Vagina (tissue), 2 donors: Measurements from ENCODE around the gene MYADML2.

ENCODE experiments used
- POLR2A ChIP-seq, 2 donors: fragments of 450-650 bp; IDR thresholded peaks; one replicate each; pipeline ENCODE4 v1.6.1; 2017; ENCODE audit warnings: antibody characterized with exemption in 2 of 2, mild to moderate bottlenecking in 2 of 2, moderate library complexity in 2 of 2
- POLR2AphosphoS5 ChIP-seq, 2 donors: sonication (generic); formaldehyde crosslinking; IDR thresholded peaks; one replicate each; pipeline ENCODE4 v1.9.0; 2017; ENCODE audit warnings: antibody characterized with exemption in 2 of 2, mild to moderate bottlenecking in 2 of 2, low read depth in 1 of 2; ENCODE audit not compliant: insufficient read depth in 1 of 2
- TF ChIP-seq, protein P1 (sequence below), 3 experiments: fragments of 450-650 bp in 2 of 3; fragments of 200-600 bp in 1 of 3; sonication (generic) in 1 of 3; IDR thresholded peaks; one replicate each; pipeline ENCODE4 v1.5.1; 2017 to 2019; ENCODE audit warnings: antibody characterized with exemption in 3 of 3, mild to moderate bottlenecking in 2 of 3, moderate library complexity in 2 of 3

DNA sequence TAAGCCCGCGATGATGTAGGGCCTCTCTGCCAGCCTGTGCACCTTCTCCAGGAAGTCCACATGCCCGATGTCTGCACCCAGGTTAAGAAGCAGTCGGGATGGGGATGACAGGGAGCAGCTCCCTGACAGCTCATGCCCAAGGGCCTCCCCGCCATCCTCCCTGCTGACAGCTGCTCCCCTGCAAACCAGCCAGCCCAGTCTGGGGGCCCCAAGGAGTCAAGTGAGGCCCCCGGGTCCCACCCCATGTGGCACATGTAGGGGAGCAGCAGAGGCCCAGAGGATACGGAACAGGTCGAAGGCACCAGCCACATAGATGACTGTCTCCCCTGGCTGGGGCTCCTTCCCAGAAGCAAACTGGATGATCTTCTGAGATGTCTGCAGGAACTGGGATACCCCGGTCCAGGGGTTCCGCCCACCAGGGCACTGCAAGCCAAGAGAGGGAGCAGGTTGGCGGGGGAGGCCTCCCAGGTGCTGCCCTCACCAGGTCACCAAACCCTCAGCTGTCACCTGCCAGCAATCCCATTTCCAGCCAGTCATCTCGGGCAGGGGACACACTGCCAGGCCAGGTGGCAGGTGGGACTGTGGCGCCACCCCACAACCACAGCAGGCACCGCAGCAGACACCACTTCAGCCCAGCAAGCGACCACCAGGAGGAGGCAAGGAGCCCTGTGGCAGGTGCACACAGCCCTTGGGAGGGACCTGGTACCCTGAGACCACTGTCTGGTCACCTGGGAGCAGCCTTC is 40.4 kb downstream of the MYADML2 start:
- TF ChIP-seq, protein P1, sequence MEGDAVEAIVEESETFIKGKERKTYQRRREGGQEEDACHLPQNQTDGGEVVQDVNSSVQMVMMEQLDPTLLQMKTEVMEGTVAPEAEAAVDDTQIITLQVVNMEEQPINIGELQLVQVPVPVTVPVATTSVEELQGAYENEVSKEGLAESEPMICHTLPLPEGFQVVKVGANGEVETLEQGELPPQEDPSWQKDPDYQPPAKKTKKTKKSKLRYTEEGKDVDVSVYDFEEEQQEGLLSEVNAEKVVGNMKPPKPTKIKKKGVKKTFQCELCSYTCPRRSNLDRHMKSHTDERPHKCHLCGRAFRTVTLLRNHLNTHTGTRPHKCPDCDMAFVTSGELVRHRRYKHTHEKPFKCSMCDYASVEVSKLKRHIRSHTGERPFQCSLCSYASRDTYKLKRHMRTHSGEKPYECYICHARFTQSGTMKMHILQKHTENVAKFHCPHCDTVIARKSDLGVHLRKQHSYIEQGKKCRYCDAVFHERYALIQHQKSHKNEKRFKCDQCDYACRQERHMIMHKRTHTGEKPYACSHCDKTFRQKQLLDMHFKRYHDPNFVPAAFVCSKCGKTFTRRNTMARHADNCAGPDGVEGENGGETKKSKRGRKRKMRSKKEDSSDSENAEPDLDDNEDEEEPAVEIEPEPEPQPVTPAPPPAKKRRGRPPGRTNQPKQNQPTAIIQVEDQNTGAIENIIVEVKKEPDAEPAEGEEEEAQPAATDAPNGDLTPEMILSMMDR (IDR thresholded peaks at IDR 0.05), result no peak
- no peak for TF ChIP-seq POLR2A (IDR thresholded peaks at IDR 0.05)
- TF ChIP-seq POLR2AphosphoS5 (IDR thresholded peaks at IDR 0.05; ENCODE audit: insufficient read depth in 1 of 2, low read depth in 1 of 2), result no peak
